ENCODE measurements around the gene OCRL.

DNA sequence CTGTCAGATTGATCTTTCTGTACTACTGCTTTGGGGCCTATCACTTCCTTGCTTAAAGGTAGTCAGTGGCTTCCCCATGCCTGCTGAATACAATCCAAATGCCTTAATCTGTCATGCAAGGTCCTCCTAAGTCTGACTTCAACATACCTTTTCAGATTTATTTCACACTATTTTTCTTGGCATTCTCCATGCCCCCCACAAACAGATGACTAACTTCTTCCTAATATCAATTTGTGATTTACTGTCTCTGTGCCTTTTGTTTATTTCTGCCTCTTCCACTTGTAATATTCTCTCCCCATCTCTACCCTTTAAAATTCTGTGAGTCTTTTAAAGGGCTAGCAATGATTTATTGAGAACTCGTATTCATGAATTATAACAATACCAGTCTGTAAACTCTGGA lies 41.8 kb downstream of the OCRL start:
- TF ChIP-seq, protein P1, sequence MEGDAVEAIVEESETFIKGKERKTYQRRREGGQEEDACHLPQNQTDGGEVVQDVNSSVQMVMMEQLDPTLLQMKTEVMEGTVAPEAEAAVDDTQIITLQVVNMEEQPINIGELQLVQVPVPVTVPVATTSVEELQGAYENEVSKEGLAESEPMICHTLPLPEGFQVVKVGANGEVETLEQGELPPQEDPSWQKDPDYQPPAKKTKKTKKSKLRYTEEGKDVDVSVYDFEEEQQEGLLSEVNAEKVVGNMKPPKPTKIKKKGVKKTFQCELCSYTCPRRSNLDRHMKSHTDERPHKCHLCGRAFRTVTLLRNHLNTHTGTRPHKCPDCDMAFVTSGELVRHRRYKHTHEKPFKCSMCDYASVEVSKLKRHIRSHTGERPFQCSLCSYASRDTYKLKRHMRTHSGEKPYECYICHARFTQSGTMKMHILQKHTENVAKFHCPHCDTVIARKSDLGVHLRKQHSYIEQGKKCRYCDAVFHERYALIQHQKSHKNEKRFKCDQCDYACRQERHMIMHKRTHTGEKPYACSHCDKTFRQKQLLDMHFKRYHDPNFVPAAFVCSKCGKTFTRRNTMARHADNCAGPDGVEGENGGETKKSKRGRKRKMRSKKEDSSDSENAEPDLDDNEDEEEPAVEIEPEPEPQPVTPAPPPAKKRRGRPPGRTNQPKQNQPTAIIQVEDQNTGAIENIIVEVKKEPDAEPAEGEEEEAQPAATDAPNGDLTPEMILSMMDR (conservative IDR thresholded peaks at IDR 0.05; ENCODE audit: low read depth, low read length) = no peak
- TF ChIP-seq EZH2 (IDR thresholded peaks at IDR 0.05; ENCODE audit: low read length, unreplicated experiment) = no peak
